ENCODE measurements around the gene LARP7.

Gene LARP7

GRCh38 chr4:112646632-112647537, 9.9 kb downstream of the LARP7 start (continued):
- TF ChIP-seq ZNF639 (tag by site-specific recombination; IDR thresholded peaks at IDR 0.05): no peak
- TF ChIP-seq KLF7 (tag by site-specific recombination; IDR thresholded peaks at IDR 0.05; ENCODE audit: borderline replicate concordance): no peak
- TF ChIP-seq AEBP2 (tag by site-specific recombination; IDR thresholded peaks at IDR 0.05; ENCODE audit: borderline replicate concordance): no peak
- no peak for TF ChIP-seq ZEB2 (tag by site-specific recombination; IDR thresholded peaks at IDR 0.05)
- no peak for TF ChIP-seq KLF10 (tag by site-specific recombination; IDR thresholded peaks at IDR 0.05)

- no peaks in the 10 kb centered on the region for H3K4me1 ChIP-seq (ENCODE audit: control insufficient read depth, insufficient read depth, low read length)
- ChIA-PET CTCF (no interaction called here), POLR2A (no interaction called here)
- TF ChIP-seq ZFHX2 (tag by site-specific recombination; conservative IDR thresholded peaks at IDR 0.05) (0 out of 2 replicates have a peak, but pooled peaks have one; percentile 18), ZNF10 (tag by site-specific recombination; IDR thresholded peaks at IDR 0.05) (peak; percentile 94), PRDM1 (tag by site-specific recombination; IDR thresholded peaks at IDR 0.05) (no peak)
- peaks cover 22 to 63% of the 10 kb centered on the region in 2 experiments for H3K36me3 ChIP-seq (ENCODE audit: control insufficient read depth in 2 of 2, insufficient read depth in 1 of 2, low read length in 2 of 2)
- no peak overlapping the region for H3K4me3 ChIP-seq (ENCODE audit: low read depth, low read length)
- H3K27ac ChIP-seq (ENCODE audit: extremely low read depth, low read depth, low read length): no peak overlapping the region
- no peaks in the 10 kb centered on the region for H3K9me3 ChIP-seq (ENCODE audit: control insufficient read depth, insufficient read depth, low read depth, low read length)
Measured at GRCh38 chr4:112647785-112648184, 10.8 kb downstream of the LARP7 start.

- POLR2A ChIA-PET: no interaction called here
- H3K4me1 ChIP-seq (ENCODE audit: control insufficient read depth, insufficient read depth, low read length): no peaks in the 10 kb centered on the region
- CTCF ChIA-PET: interaction anchor here (0.9 to 1.2 kb wide), 3 partner anchors 12 to 116 kb away, joined by 3 to 4 read pairs (median 3); partner anchors contain the start of gene ZGRF1
- no peak overlapping the region for H3K27ac ChIP-seq (ENCODE audit: extremely low read depth, low read depth, low read length)
- no peak overlapping the region for H3K4me3 ChIP-seq (ENCODE audit: low read depth, low read length)
- no peaks in the 10 kb centered on the region for H3K9me3 ChIP-seq (ENCODE audit: control insufficient read depth, insufficient read depth, low read depth, low read length)
- no peak for TF ChIP-seq ZNF785 (tag by site-specific recombination; IDR thresholded peaks at IDR 0.05)
- no peak for TF ChIP-seq KLF7 (tag by site-specific recombination; IDR thresholded peaks at IDR 0.05; ENCODE audit: borderline replicate concordance)
- TF ChIP-seq ZBTB17 (tag by site-specific recombination; IDR thresholded peaks at IDR 0.05): no peak
- no peak for TF ChIP-seq YY2 (tag by site-specific recombination; IDR thresholded peaks at IDR 0.05)
- H3K36me3 ChIP-seq (ENCODE audit: control insufficient read depth in 2 of 2, insufficient read depth in 1 of 2, low read length in 2 of 2): peaks cover 29 to 68% of the 10 kb centered on the region in 2 experiments
Measured at GRCh38 chr4:112648263-112649054, 11.5 kb downstream of the LARP7 start.

- Histone ChIP-seq H3K4me1 (ENCODE audit: control insufficient read depth, insufficient read depth, low read length) (no peaks in the 10 kb centered on the region), H3K9me3 (ENCODE audit: control insufficient read depth, insufficient read depth, low read depth, low read length) (no peaks in the 10 kb centered on the region), H3K27ac (ENCODE audit: extremely low read depth, low read depth, low read length) (no peak overlapping the region), H3K36me3 (ENCODE audit: control insufficient read depth in 2 of 2, insufficient read depth in 1 of 2, low read length in 2 of 2) (peaks cover 32 to 73% of the 10 kb centered on the region in 2 experiments), H3K4me3 (ENCODE audit: low read depth, low read length) (no peak overlapping the region)
- ChIA-PET CTCF (interaction anchor here (0.9 to 1.2 kb wide), 3 partner anchors 13 to 116 kb away, joined by 3 to 4 read pairs (median 3); partner anchors contain the start of gene ZGRF1), POLR2A (no interaction called here)
- no peak for TF ChIP-seq RBAK (tag by site-specific recombination; IDR thresholded peaks at IDR 0.05)
- TF ChIP-seq EGR2 (tag by site-specific recombination; IDR thresholded peaks at IDR 0.05; ENCODE audit: low read depth): no peak
- no peak for TF ChIP-seq ZNF157 (tag by site-specific recombination; IDR thresholded peaks at IDR 0.05)
- TF ChIP-seq ZNF19 (tag by site-specific recombination; IDR thresholded peaks at IDR 0.05; ENCODE audit: low read depth): no peak
- no peak for TF ChIP-seq PRDM6 (tag by site-specific recombination; IDR thresholded peaks at IDR 0.05)
- no peak for TF ChIP-seq ZNF202 (tag by site-specific recombination; IDR thresholded peaks at IDR 0.05; ENCODE audit: borderline replicate concordance)
- TF ChIP-seq ZBTB10 (tag by site-specific recombination; IDR thresholded peaks at IDR 0.05): no peak
- no peak for TF ChIP-seq ZNF843 (tag by site-specific recombination; IDR thresholded peaks at IDR 0.05)
- no peak for TF ChIP-seq BCL11B (tag by site-specific recombination; IDR thresholded peaks at IDR 0.05; ENCODE audit: low read depth)
- TF ChIP-seq WT1 (tag by site-specific recombination; IDR thresholded peaks at IDR 0.05): no peak
Measured at GRCh38 chr4:112649055-112649408, 12.1 kb downstream of the LARP7 start.

All from HEK293 (cell line).